OCI-LY1 (cell line): Measurements from ENCODE around the gene PPP1R14C.

Source experiments
- H2AFZ ChIP-seq: fragments of 200-600 bp; sonication (generic), shearing (Covaris generic); 2 replicates; pipeline ENCODE4 v1.6.0; 2014; ENCODE audit warnings: antibody characterized with exemption, mild to moderate bottlenecking, low read length
- H3F3A ChIP-seq: fragments of 200-600 bp; sonication (generic), shearing (Covaris generic); 2 replicates; pipeline ENCODE4 v1.6.0; 2014; ENCODE audit warnings: mild to moderate bottlenecking, antibody characterized with exemption, low read length, moderate library complexity; ENCODE audit not compliant: insufficient read depth
- H3K27ac ChIP-seq: fragments of 200-600 bp; sonication (generic); 2 replicates; pipeline ENCODE4 v1.5.1; 2014; ENCODE audit warnings: low read length, mixed run types, mild to moderate bottlenecking, low read depth; ENCODE audit not compliant: poor library complexity, severe bottlenecking
- H3K27me3 ChIP-seq: fragments of 200-600 bp; sonication (generic); 2 replicates; pipeline ENCODE4 v1.6.0; 2014; ENCODE audit warnings: antibody characterized with exemption, mild to moderate bottlenecking, low read length, moderate library complexity; ENCODE audit not compliant: insufficient read depth
- H3K36me3 ChIP-seq: fragments of 200-600 bp; sonication (generic); 2 replicates; pipeline ENCODE4 v1.6.1; 2014; ENCODE audit warnings: mild to moderate bottlenecking, antibody characterized with exemption, low read length, moderate library complexity, mixed read lengths; ENCODE audit not compliant: insufficient read depth
- H3K4me1 ChIP-seq: fragments of 200-600 bp; sonication (generic); 2 replicates; pipeline ENCODE4 v1.5.1; 2014; ENCODE audit warnings: mild to moderate bottlenecking, low read length, moderate library complexity; ENCODE audit not compliant: insufficient read depth, severe bottlenecking
- H3K4me2 ChIP-seq: fragments of 200-600 bp; sonication (generic), shearing (Covaris generic); 2 replicates; pipeline ENCODE4 v1.6.1; 2014; ENCODE audit warnings: low read length
- H3K4me3 ChIP-seq: fragments of 200-600 bp; sonication (generic); 2 replicates; pipeline ENCODE4 v1.5.1; 2014; ENCODE audit warnings: low read length, low read depth, mild to moderate bottlenecking, mixed read lengths; ENCODE audit not compliant: poor library complexity, severe bottlenecking
- H3K79me2 ChIP-seq: fragments of 200-600 bp; shearing (Covaris generic); 2 replicates; pipeline ENCODE4 v1.6.1; 2016; ENCODE audit warnings: mixed run types, low read length, mixed read lengths; ENCODE audit not compliant: insufficient read depth
- H3K9ac ChIP-seq: fragments of 200-600 bp; sonication (generic), shearing (Covaris generic); 2 replicates; pipeline ENCODE4 v1.6.1; 2014; ENCODE audit warnings: mild to moderate bottlenecking, low read length, mixed read lengths
- H3K9me2 ChIP-seq: fragments of 200-600 bp; sonication (generic), shearing (Covaris generic); 2 replicates; pipeline ENCODE4 v1.6.1; 2014; ENCODE audit warnings: low read depth, mild to moderate bottlenecking, low read length, mixed read lengths
- H3K9me3 ChIP-seq: fragments of 200-600 bp; shearing (Covaris generic); 2 replicates; pipeline ENCODE4 v1.6.1; 2014; ENCODE audit warnings: low read length, mixed read lengths
- H4K20me1 ChIP-seq: fragments of 200-600 bp; sonication (generic), shearing (Covaris generic); 2 replicates; pipeline ENCODE4 v1.6.0; 2016; ENCODE audit warnings: mild to moderate bottlenecking, low read length; ENCODE audit not compliant: insufficient read depth
- EZH2 ChIP-seq: fragments of 200-600 bp; sonication (generic), shearing (Covaris generic); IDR thresholded peaks from 2 replicates; pipeline ENCODE4 v1.8.0; 2017; ENCODE audit warnings: borderline replicate concordance, mixed run types, mild to moderate bottlenecking, antibody characterized with exemption, low read length, moderate library complexity, mixed read lengths
- TF ChIP-seq, protein P1 (sequence below): fragments of 200-600 bp; sonication (generic), shearing (Covaris generic); IDR thresholded peaks from 2 replicates; pipeline ENCODE4 v1.5.1; 2017; ENCODE audit warnings: mild to moderate bottlenecking, antibody characterized with exemption, low read length, moderate library complexity, mixed read lengths

The PPP1R14C gene

DNA sequence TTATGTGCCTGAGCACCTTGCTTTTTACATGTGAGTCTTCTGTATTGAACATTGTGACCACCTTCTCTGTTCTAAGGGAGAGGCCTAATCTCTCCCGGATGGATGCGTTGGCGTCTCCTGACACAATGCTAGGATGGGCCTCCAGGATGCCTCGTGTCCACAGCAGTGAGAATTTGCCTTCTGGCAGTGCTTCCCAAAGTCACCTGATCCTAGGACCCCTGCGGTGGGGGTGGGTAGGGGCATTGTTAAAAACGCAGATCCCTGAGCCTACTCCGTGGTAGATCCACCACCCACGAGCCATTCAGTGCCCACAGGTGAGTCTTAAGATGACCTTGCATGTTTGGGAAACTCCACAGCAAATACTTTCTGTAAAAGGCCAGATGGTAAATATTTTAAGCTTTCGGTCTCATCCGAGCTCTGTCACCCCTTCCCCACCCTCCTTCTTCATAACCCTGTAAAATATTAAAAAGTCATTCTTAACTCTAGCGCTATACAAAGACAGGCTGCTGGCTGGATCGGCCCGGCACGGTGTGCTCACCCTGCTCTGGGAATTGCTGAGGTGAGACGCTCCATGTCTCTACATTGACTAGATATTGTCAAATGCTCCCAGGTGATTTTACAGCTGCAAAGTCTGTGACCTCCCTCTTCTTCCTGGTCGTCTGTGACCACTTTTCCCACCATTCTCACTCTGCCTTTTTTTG lies 119.3 kb downstream of the PPP1R14C start:
- no peak overlapping the region for H3K27ac ChIP-seq
- H3K27me3 ChIP-seq: peaks cover 4% of the 10 kb centered on the region; the same call in 1 of the 2 replicates
- no peak overlapping the region for H3K4me2 ChIP-seq
- no peaks in the 10 kb centered on the region for H3K79me2 ChIP-seq
- no peaks in the 10 kb centered on the region for H3K9me3 ChIP-seq
- H2AFZ ChIP-seq: no peak overlapping the region
- no peaks in the 10 kb centered on the region for H4K20me1 ChIP-seq
- H3K36me3 ChIP-seq: no peaks in the 10 kb centered on the region
- H3K9ac ChIP-seq: no peak overlapping the region
- TF ChIP-seq, protein P1, sequence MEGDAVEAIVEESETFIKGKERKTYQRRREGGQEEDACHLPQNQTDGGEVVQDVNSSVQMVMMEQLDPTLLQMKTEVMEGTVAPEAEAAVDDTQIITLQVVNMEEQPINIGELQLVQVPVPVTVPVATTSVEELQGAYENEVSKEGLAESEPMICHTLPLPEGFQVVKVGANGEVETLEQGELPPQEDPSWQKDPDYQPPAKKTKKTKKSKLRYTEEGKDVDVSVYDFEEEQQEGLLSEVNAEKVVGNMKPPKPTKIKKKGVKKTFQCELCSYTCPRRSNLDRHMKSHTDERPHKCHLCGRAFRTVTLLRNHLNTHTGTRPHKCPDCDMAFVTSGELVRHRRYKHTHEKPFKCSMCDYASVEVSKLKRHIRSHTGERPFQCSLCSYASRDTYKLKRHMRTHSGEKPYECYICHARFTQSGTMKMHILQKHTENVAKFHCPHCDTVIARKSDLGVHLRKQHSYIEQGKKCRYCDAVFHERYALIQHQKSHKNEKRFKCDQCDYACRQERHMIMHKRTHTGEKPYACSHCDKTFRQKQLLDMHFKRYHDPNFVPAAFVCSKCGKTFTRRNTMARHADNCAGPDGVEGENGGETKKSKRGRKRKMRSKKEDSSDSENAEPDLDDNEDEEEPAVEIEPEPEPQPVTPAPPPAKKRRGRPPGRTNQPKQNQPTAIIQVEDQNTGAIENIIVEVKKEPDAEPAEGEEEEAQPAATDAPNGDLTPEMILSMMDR: no peak
- no peak for TF ChIP-seq EZH2
- no peak overlapping the region for H3K4me3 ChIP-seq
- H3K4me1 ChIP-seq: no peaks in the 10 kb centered on the region
- H3F3A ChIP-seq: no peaks in the 10 kb centered on the region
- no peaks in the 10 kb centered on the region for H3K9me2 ChIP-seq

DNA sequence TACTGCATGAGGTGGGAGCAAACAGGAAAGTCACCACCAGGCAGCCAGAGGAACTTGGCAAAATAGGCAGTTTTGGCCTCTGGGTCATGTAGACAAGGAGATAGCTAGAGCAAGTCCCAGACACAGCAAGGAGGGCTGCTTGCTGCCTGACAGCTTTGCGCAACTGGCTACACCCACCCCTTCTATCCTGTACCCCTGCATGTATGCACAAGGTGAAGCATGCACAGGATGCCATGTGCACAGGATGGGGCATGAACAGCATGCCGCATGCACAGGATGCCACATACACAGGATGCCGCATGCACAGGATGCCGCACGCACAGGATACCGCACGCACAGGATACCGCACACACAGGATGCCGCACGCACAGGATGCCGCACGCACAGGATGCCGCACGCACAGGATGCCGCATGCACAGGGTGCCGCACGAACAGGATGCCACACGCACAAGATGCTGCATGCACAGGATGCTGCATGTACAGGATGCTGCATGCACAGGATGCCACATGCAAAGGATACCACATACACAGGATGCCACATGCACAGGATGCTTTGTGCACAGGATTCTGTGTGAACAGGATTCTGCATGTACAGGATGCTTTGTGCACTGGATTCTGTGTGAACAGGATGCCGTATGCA lies 121.0 kb downstream of the PPP1R14C start:
- Histone ChIP-seq H3K4me1 (no peaks in the 10 kb centered on the region), H3F3A (no peaks in the 10 kb centered on the region), H3K9me3 (no peaks in the 10 kb centered on the region), H3K27me3 (0 out of 2 replicates have a peak, but pooled peaks cover 4% of the 10 kb centered on the region), H3K4me2 (no peak overlapping the region), H4K20me1 (no peaks in the 10 kb centered on the region), H3K9me2 (no peaks in the 10 kb centered on the region), H3K79me2 (no peaks in the 10 kb centered on the region), H3K36me3 (no peaks in the 10 kb centered on the region), H3K27ac (no peak overlapping the region), H3K4me3 (no peak overlapping the region), H3K9ac (no peak overlapping the region), H2AFZ (no peak overlapping the region)
- TF ChIP-seq EZH2: no peak
- TF ChIP-seq, protein P1: no peak

DNA sequence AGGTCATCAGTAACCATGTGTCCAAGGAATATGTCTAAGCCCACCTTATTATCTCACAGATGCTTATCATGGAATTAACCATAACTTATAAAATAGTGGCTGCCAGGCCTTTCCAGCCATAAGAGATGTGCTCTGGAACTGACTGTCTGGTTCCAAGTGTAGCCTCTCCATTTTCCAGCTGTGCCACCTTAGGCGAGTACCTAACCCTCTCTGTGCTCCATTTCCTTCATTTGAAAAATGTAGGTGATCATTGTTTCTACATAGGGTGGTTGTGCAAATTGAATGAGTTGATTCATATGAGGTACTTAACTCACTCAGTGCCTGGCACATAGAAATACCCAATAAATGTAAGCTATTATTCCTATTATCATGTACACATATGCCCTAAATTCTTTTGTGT lies 123.5 kb downstream of the PPP1R14C start:
- H3K36me3 ChIP-seq: no peaks in the 10 kb centered on the region
- H4K20me1 ChIP-seq: no peaks in the 10 kb centered on the region
- H3K4me1 ChIP-seq: no peaks in the 10 kb centered on the region
- H3K4me3 ChIP-seq: no peak overlapping the region
- no peak overlapping the region for H3K4me2 ChIP-seq
- H3K9me3 ChIP-seq: no peaks in the 10 kb centered on the region
- no peaks in the 10 kb centered on the region for H3K79me2 ChIP-seq
- H3K27me3 ChIP-seq: peaks cover 4% of the 10 kb centered on the region; the same call in 1 of the 2 replicates
- TF ChIP-seq, protein P1: no peak
- no peak for TF ChIP-seq EZH2
- no peak overlapping the region for H2AFZ ChIP-seq
- H3F3A ChIP-seq: no peaks in the 10 kb centered on the region
- H3K9me2 ChIP-seq: no peaks in the 10 kb centered on the region
- no peak overlapping the region for H3K27ac ChIP-seq
- H3K9ac ChIP-seq: no peak overlapping the region
